ENCODE results near the gene LILRA2. TPM values are rescaled to one million over a fixed set of nuclear protein-coding genes. Genes with fewer than 3 reads are reported as not detected.
"Not testable (repeated sequence)": the region's sequence is repeated elsewhere in the genome, so short reads cannot be mapped to it uniquely, and the experiment has no call there.

The LILRA2 gene
- total RNA-seq, 4 donors from 2014 or later: 1.7 to 5.4 (median 4.3) TPM

GRCh38 chr19:54620464-54620863 is 46.9 kb downstream of the LILRA2 start:
- Histone ChIP-seq H3K36me3 (no peaks in the 10 kb centered on the region), H3K4me3 (no peak overlapping the region), H3K4me1 (no peaks in the 10 kb centered on the region), H3K27me3 (no peaks in the 10 kb centered on the region), H3K27ac (no peak overlapping the region), H3K9me3 (peaks cover 0 to 8% (median 0%) of the 10 kb centered on the region in 4 donors)
- no peak for DNase-seq (ENCODE audit: low spot score in 2 of 2)
- WGBS, 2 donors: 70% methylated on average over 4 of the region's 4 CpGs
- TF ChIP-seq CTCF (IDR thresholded peaks at IDR 0.05): no peak
- TF ChIP-seq EP300 (IDR thresholded peaks at IDR 0.05): no peak
- no peak for TF ChIP-seq POLR2A (IDR thresholded peaks at IDR 0.05)

GRCh38 chr19:54622431-54622830 is 48.8 kb downstream of the LILRA2 start:
- DNase-seq (ENCODE audit: low spot score in 2 of 2): no peak
- Histone ChIP-seq H3K4me3 (no peak overlapping the region), H3K27ac (no peak overlapping the region), H3K36me3 (no peaks in the 10 kb centered on the region), H3K27me3 (no peaks in the 10 kb centered on the region), H3K9me3 (peaks cover 0 to 10% (median 0%) of the 10 kb centered on the region in 4 donors), H3K4me1 (no peaks in the 10 kb centered on the region)
- TF ChIP-seq CTCF (IDR thresholded peaks at IDR 0.05): no peak
- no peak for TF ChIP-seq POLR2A (IDR thresholded peaks at IDR 0.05)
- TF ChIP-seq EP300 (IDR thresholded peaks at IDR 0.05): no peak
- 62 to 67% methylated on average over 4 of the region's 4 CpGs for WGBS, 2 donors

GRCh38 chr19:54624234-54624633 is 50.6 kb downstream of the LILRA2 start:
- H3K36me3 ChIP-seq; H3K4me3 ChIP-seq; DNase-seq (ENCODE audit: low spot score in 2 of 2); H3K27me3 ChIP-seq; H3K4me1 ChIP-seq; H3K27ac ChIP-seq: not testable (repeated sequence)
- WGBS, 2 donors: 70 to 87% methylated on average over 2 to 6 of the region's 10 CpGs
- peaks cover 0 to 10% (median 0%) of the 10 kb centered on the region in 4 donors for H3K9me3 ChIP-seq

- H3K27me3 ChIP-seq; H3K27ac ChIP-seq; H3K4me1 ChIP-seq; H3K4me3 ChIP-seq; H3K36me3 ChIP-seq; DNase-seq (ENCODE audit: low spot score in 2 of 2): not testable (repeated sequence)
- peaks cover 0 to 10% (median 0%) of the 10 kb centered on the region in 4 donors for H3K9me3 ChIP-seq
- WGBS, 2 donors: 75 to 78% methylated on average over 8 to 11 of the region's 15 CpGs
Measured at GRCh38 chr19:54624934-54625730, 51.5 kb downstream of the LILRA2 start.

- TF ChIP-seq CTCF (IDR thresholded peaks at IDR 0.05) (no peak), POLR2A (IDR thresholded peaks at IDR 0.05) (no peak), EP300 (IDR thresholded peaks at IDR 0.05) (no peak)
- DNase-seq (ENCODE audit: low spot score in 2 of 2): no peak
- no peak overlapping the region for H3K4me3 ChIP-seq
- H3K27ac ChIP-seq: no peak overlapping the region
- no peaks in the 10 kb centered on the region for H3K4me1 ChIP-seq
- no peaks in the 10 kb centered on the region for H3K36me3 ChIP-seq
- WGBS, 2 donors: 73 to 82% methylated on average over 8 of the region's 8 CpGs
- peaks cover 0 to 8% (median 0%) of the 10 kb centered on the region in 4 donors for H3K9me3 ChIP-seq
- no peaks in the 10 kb centered on the region for H3K27me3 ChIP-seq
Measured at GRCh38 chr19:54626757-54627156, 53.2 kb downstream of the LILRA2 start.

- H3K27me3 ChIP-seq; H3K9me3 ChIP-seq; H3K27ac ChIP-seq; DNase-seq (ENCODE audit: low spot score in 2 of 2); H3K4me3 ChIP-seq; H3K36me3 ChIP-seq; H3K4me1 ChIP-seq: not testable (repeated sequence)
- 63 to 70% methylated on average over 4 of the region's 4 CpGs for WGBS, 2 donors
Measured at GRCh38 chr19:54627912-54628311, 54.3 kb downstream of the LILRA2 start.

- not testable (repeated sequence) for H3K36me3 ChIP-seq; H3K4me1 ChIP-seq; H3K27me3 ChIP-seq; DNase-seq (ENCODE audit: low spot score in 2 of 2); H3K9me3 ChIP-seq; H3K27ac ChIP-seq
- 66 to 71% methylated on average over 9 of the region's 9 CpGs for WGBS, 2 donors
- H3K4me3 ChIP-seq: peak within 1 kb of the TSS in 1 of 4 donors; percentile 29
Measured at GRCh38 chr19:54630262-54630661, 56.7 kb downstream of the LILRA2 start, which contains the start of gene LILRB1. LILRB1 (plus strand) TSS chr19:54630484; CDS start chr19:54631074, 590 bp downstream.

Measured in tibial nerve (tissue), 4 donors.